Naive thymus-derived CD4-positive, alpha-beta T cell (primary cell): Measurements from ENCODE around the gene PEMT. TPM values are rescaled to one million over a fixed set of nuclear protein-coding genes. Genes with fewer than 3 reads are reported as not detected.
A peak's percentile ranks its signal among the peaks of the same experiment; 100 is the strongest.

ENCODE experiments used
- ATAC-seq: fragments of 150-1000 bp; cut with Tn5 transposase; 2 replicates; pipeline ENCODE4 v1.10.0; 2021; ENCODE audit warnings: mild to moderate bottlenecking, moderate library complexity
- CTCF ChIA-PET: fragments of 350-600 bp; sonication (Branson Sonifier 250); formaldehyde crosslinking; loops from one replicate; lab custom pipeline; 2021; ENCODE audit warnings: antibody characterized with exemption; lab: Charles Lee
- POLR2A ChIA-PET: fragments of 350-600 bp; sonication (Branson Sonifier 250); formaldehyde crosslinking; loops from one replicate; lab custom pipeline; 2021; ENCODE audit warnings: antibody characterized with exemption, inconsistent platforms; lab: Charles Lee
- DNase-seq, 9 donors: peaks; one replicate each; pipeline versions ENCODE4 v3.0.0 to v3.0.0-alpha.2; 2020 to 2022; ENCODE audit warnings: mixed read lengths in 1 of 9
- H3K27ac ChIP-seq: one replicate; pipeline ENCODE4 v1.7.0; 2013; ENCODE audit warnings: mild to moderate bottlenecking, low read depth, low read length, moderate library complexity
- H3K27me3 ChIP-seq, 2 donors: one replicate each; pipeline ENCODE4 v1.7.0; 2013; ENCODE audit warnings: low read length in 2 of 2, mild to moderate bottlenecking in 2 of 2, moderate library complexity in 2 of 2; ENCODE audit not compliant: control insufficient read depth in 2 of 2, insufficient read depth in 2 of 2
- H3K36me3 ChIP-seq, 3 experiments: 1 replicate in 2 of 3; 2 replicates in 1 of 3; pipeline ENCODE4 v1.7.0; 2013; ENCODE audit warnings: low read length in 3 of 3, mild to moderate bottlenecking in 3 of 3, moderate library complexity in 1 of 3; ENCODE audit not compliant: insufficient read depth in 3 of 3, control insufficient read depth in 2 of 3
- H3K4me1 ChIP-seq, 2 donors: one replicate each; pipeline ENCODE4 v1.7.0; 2013; ENCODE audit warnings: low read length in 2 of 2, mild to moderate bottlenecking in 2 of 2, moderate library complexity in 1 of 2; ENCODE audit not compliant: control insufficient read depth in 2 of 2, insufficient read depth in 2 of 2
- H3K4me3 ChIP-seq: 2 replicates; pipeline ENCODE4 v1.7.0; 2013; ENCODE audit warnings: mild to moderate bottlenecking, low read length
- H3K9me3 ChIP-seq, 3 experiments: 1 replicate in 2 of 3; 2 replicates in 1 of 3; pipeline ENCODE4 v1.7.0; 2013; ENCODE audit warnings: low read length in 3 of 3; ENCODE audit not compliant: control insufficient read depth in 2 of 3
- H3K27ac Mint-ChIP-seq, 9 donors: one replicate each; pipeline ENCODE4 v1.8.0; 2020 to 2022; ENCODE audit warnings: mixed read lengths in 9 of 9, mild to moderate bottlenecking in 8 of 9, moderate library complexity in 5 of 9, inconsistent platforms in 2 of 9
- H3K27me3 Mint-ChIP-seq, 5 donors: one replicate each; pipeline ENCODE4 v1.8.0; 2021 to 2022; ENCODE audit warnings: mixed read lengths in 5 of 5, mild to moderate bottlenecking in 1 of 5
- H3K36me3 Mint-ChIP-seq, 5 donors: one replicate each; pipeline ENCODE4 v1.8.0; 2020 to 2022; ENCODE audit warnings: mixed read lengths in 5 of 5, mild to moderate bottlenecking in 3 of 5, inconsistent platforms in 1 of 5
- H3K4me1 Mint-ChIP-seq, 7 donors: one replicate each; pipeline ENCODE4 v1.8.0; 2020 to 2022; ENCODE audit warnings: mixed read lengths in 7 of 7, mild to moderate bottlenecking in 3 of 7, inconsistent platforms in 1 of 7
- H3K4me3 Mint-ChIP-seq, 10 donors: one replicate each; pipeline ENCODE4 v1.8.0; 2020 to 2022; ENCODE audit warnings: mild to moderate bottlenecking in 10 of 10, mixed read lengths in 10 of 10, moderate library complexity in 6 of 10, inconsistent platforms in 2 of 10
- H3K9me3 Mint-ChIP-seq, 11 donors: one replicate each; pipeline ENCODE4 v1.8.0; 2020 to 2022; ENCODE audit warnings: mixed read lengths in 11 of 11, mild to moderate bottlenecking in 4 of 11, inconsistent platforms in 1 of 11, moderate library complexity in 1 of 11
- intact Hi-C, 2 donors: fragments of 100-400 bp; cut with micrococcal nuclease; formaldehyde crosslinking; loops; one replicate each; pipeline ENCODE4 v1.15.1; 2023
- polyA plus RNA-seq, 2 donors: library from polyadenylated mRNA; unstranded; fragments of 300-500 nt; fragmentation: Illumina TruSeq; gene quantifications; one replicate each; pipeline ENCODE4 v1.2.3, GENCODE V29; 2021
- total RNA-seq, 6 experiments: library from RNA in 5 of 6; stranded (reverse) in 5 of 6; gene quantifications; 1 replicate in 5 of 6; 2 replicates in 1 of 6; pipeline ENCODE4 v1.2.3 and lab custom pipeline; 2021 to 2026

PEMT gene
- total and polyA plus RNA-seq, 7 experiments from 2014 or later = 9.5 to 34.1 (median 12.3) TPM

- Mint-ChIP-seq H3K27me3 (no peaks in the 10 kb centered on the region), H3K4me1 (peaks cover 0 to 10% (median 0%) of the 10 kb centered on the region in 7 donors), H3K4me3 (no peak overlapping the region), H3K36me3 (peaks cover 0 to 4% (median 0%) of the 10 kb centered on the region in 5 donors), H3K9me3 (no peaks in the 10 kb centered on the region), H3K27ac (no peak overlapping the region)
- ChIA-PET POLR2A (no interaction called here), CTCF (interaction anchor here (0.6 to 0.8 kb wide), 2 partner anchors 106 to 352 kb away, joined by 3 to 4 read pairs; no protein-coding TSS in a partner anchor)
- Histone ChIP-seq H3K9me3 (no peaks in the 10 kb centered on the region), H3K27ac (no peak overlapping the region), H3K4me3 (no peak overlapping the region), H3K36me3 (no peaks in the 10 kb centered on the region), H3K27me3 (no peaks in the 10 kb centered on the region), H3K4me1 (no peaks in the 10 kb centered on the region)
- intact Hi-C loops = no loop called here
- ATAC-seq (no peak), DNase-seq (no peak)
These were observed 81.7 kb downstream of the PEMT start for GRCh38 chr17:17509601-17510425.

- no peaks in the 10 kb centered on the region for H3K27me3 ChIP-seq
- H3K4me3 ChIP-seq = no peak overlapping the region
- no peak overlapping the region for H3K4me3 Mint-ChIP-seq
- H3K36me3 Mint-ChIP-seq = peaks cover 0 to 2% (median 0%) of the 10 kb centered on the region in 5 donors
- H3K9me3 Mint-ChIP-seq = no peaks in the 10 kb centered on the region
- intact Hi-C loops = no loop called here
- H3K36me3 ChIP-seq = no peaks in the 10 kb centered on the region
- peaks cover 0 to 10% (median 0%) of the 10 kb centered on the region in 7 donors for H3K4me1 Mint-ChIP-seq
- ChIA-PET CTCF (no interaction called here), POLR2A (no interaction called here)
- ATAC-seq = no peak
- H3K4me1 ChIP-seq = no peaks in the 10 kb centered on the region
- DNase-seq = no peak
- H3K27ac ChIP-seq = no peak overlapping the region
- H3K27me3 Mint-ChIP-seq = no peaks in the 10 kb centered on the region
- H3K9me3 ChIP-seq = no peaks in the 10 kb centered on the region
- no peak overlapping the region for H3K27ac Mint-ChIP-seq
These were observed 82.6 kb downstream of the PEMT start for GRCh38 chr17:17508646-17509591.

GRCh38 chr17:17508019-17508535 is 83.4 kb downstream of the PEMT start:
- POLR2A ChIA-PET = no interaction called here
- Mint-ChIP-seq H3K27me3 (peaks cover 0 to 3% (median 0%) of the 10 kb centered on the region in 5 donors), H3K27ac (peak overlapping the region in 1 of 9 donors; percentile 32), H3K9me3 (no peaks in the 10 kb centered on the region), H3K36me3 (no peaks in the 10 kb centered on the region), H3K4me3 (no peak overlapping the region), H3K4me1 (peaks cover 0 to 10% (median 0%) of the 10 kb centered on the region in 7 donors)
- H3K27me3 ChIP-seq = no peaks in the 10 kb centered on the region
- no peak for DNase-seq
- no peaks in the 10 kb centered on the region for H3K4me1 ChIP-seq
- H3K4me3 ChIP-seq = no peak overlapping the region
- CTCF ChIA-PET = interaction anchor here (1.1 kb wide), 1 partner anchor 11 kb away, joined by 3 read pairs; no protein-coding TSS in a partner anchor
- H3K27ac ChIP-seq = no peak overlapping the region
- H3K9me3 ChIP-seq = no peaks in the 10 kb centered on the region
- intact Hi-C loops = no loop called here
- no peak for ATAC-seq
- H3K36me3 ChIP-seq = no peaks in the 10 kb centered on the region

GRCh38 chr17:17507465-17508011 is 84.0 kb downstream of the PEMT start:
- Mint-ChIP-seq H3K36me3 (no peaks in the 10 kb centered on the region), H3K9me3 (no peaks in the 10 kb centered on the region), H3K27ac (peak overlapping the region in 1 of 9 donors; percentile 32), H3K4me1 (peaks cover 0 to 10% (median 0%) of the 10 kb centered on the region in 7 donors), H3K4me3 (no peak overlapping the region), H3K27me3 (peaks cover 0 to 3% (median 0%) of the 10 kb centered on the region in 5 donors)
- DNase-seq (no peak), ATAC-seq (no peak)
- H3K9me3 ChIP-seq = no peaks in the 10 kb centered on the region
- ChIA-PET CTCF (interaction anchor here (1.1 kb wide), 1 partner anchor 11 kb away, joined by 3 read pairs; no protein-coding TSS in a partner anchor), POLR2A (no interaction called here)
- H3K27ac ChIP-seq = no peak overlapping the region
- H3K4me3 ChIP-seq = no peak overlapping the region
- no peaks in the 10 kb centered on the region for H3K27me3 ChIP-seq
- intact Hi-C loops = no loop called here
- H3K4me1 ChIP-seq = no peaks in the 10 kb centered on the region
- no peaks in the 10 kb centered on the region for H3K36me3 ChIP-seq

GRCh38 chr17:17506893-17507464 is 84.5 kb downstream of the PEMT start:
- H3K4me1 Mint-ChIP-seq = peaks cover 0 to 10% (median 0%) of the 10 kb centered on the region in 7 donors
- no peak overlapping the region for H3K27ac ChIP-seq
- no peaks in the 10 kb centered on the region for H3K36me3 Mint-ChIP-seq
- no peak overlapping the region for H3K27ac Mint-ChIP-seq
- H3K36me3 ChIP-seq = no peaks in the 10 kb centered on the region
- no peaks in the 10 kb centered on the region for H3K27me3 ChIP-seq
- peaks cover 0 to 3% (median 0%) of the 10 kb centered on the region in 5 donors for H3K27me3 Mint-ChIP-seq
- DNase-seq (no peak), ATAC-seq (no peak)
- H3K4me3 Mint-ChIP-seq = no peak overlapping the region
- ChIA-PET CTCF (interaction anchor here (1.1 kb wide), 1 partner anchor 10 kb away, joined by 3 read pairs; no protein-coding TSS in a partner anchor), POLR2A (no interaction called here)
- intact Hi-C loops = no loop called here
- no peaks in the 10 kb centered on the region for H3K4me1 ChIP-seq
- no peaks in the 10 kb centered on the region for H3K9me3 Mint-ChIP-seq
- no peaks in the 10 kb centered on the region for H3K9me3 ChIP-seq
- no peak overlapping the region for H3K4me3 ChIP-seq

- intact Hi-C loops = no loop called here
- H3K36me3 ChIP-seq = no peaks in the 10 kb centered on the region
- no peaks in the 10 kb centered on the region for H3K4me1 ChIP-seq
- H3K27ac ChIP-seq = no peak overlapping the region
- H3K9me3 ChIP-seq = no peaks in the 10 kb centered on the region
- no peaks in the 10 kb centered on the region for H3K27me3 ChIP-seq
- H3K4me3 ChIP-seq = no peak overlapping the region
- Mint-ChIP-seq H3K9me3 (no peaks in the 10 kb centered on the region), H3K4me3 (no peak overlapping the region), H3K4me1 (peaks cover 0 to 10% (median 0%) of the 10 kb centered on the region in 7 donors), H3K36me3 (no peaks in the 10 kb centered on the region), H3K27ac (peak overlapping the region in 1 of 9 donors; percentile 36), H3K27me3 (peaks cover 0 to 5% (median 0%) of the 10 kb centered on the region in 5 donors)
- ChIA-PET CTCF (no interaction called here), POLR2A (no interaction called here)
- ATAC-seq (no peak), DNase-seq (no peak)
These were observed 85.2 kb downstream of the PEMT start for GRCh38 chr17:17506181-17506741.
